ENCODE measurements around the gene PDE10A. TPM values are rescaled to one million over a fixed set of nuclear protein-coding genes. Genes with fewer than 3 reads are reported as not detected.

Gene PDE10A
- total and polyA plus RNA-seq, 9 of the 15 experiments (the other 6 are each of a cell fraction or from before 2014, with no cell fraction given): 0.04 TPM; not detected in 8

DNA sequence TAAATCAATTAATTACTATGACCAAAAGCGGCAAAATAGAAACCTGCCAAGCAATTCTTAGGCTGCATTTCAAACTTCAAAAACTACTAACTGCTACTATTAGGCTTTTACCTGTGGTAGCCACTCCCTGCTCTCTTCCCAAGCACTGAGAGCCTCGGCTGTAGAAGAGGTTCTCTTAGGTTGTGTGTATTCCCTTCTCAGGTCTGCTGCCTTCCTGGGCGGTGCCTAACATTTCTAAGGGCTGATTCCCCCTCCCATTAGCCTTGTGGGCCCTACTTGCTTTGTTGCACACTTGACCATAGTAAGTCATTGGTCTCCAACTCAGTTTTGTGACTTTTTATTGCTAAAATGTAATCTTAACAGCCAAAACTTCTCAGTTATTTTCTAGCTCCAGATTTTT, 207.6 kb downstream of the PDE10A start:
- intact Hi-C loops (cut with micrococcal nuclease) (no loop called here), in situ Hi-C loops (cut with MboI) (no loop called here)
- Histone ChIP-seq H3K4me3 (no peak overlapping the region), H3K9me1 (ENCODE audit: control insufficient read depth, insufficient read depth, low read length) (no peaks in the 10 kb centered on the region), H3K4me2 (ENCODE audit: insufficient read depth, low read length) (no peak overlapping the region), H4K20me1 (replicated peaks; ENCODE audit: control insufficient read depth, insufficient read depth, low read length) (no peaks in the 10 kb centered on the region), H3K9me3 (replicated peaks; ENCODE audit: control insufficient read depth, insufficient read depth, low read depth, low read length) (no peaks in the 10 kb centered on the region), H3K27ac (ENCODE audit: extremely low read depth, low read depth, low read length) (no peak overlapping the region), H3K9ac (ENCODE audit: insufficient read depth in 1 of 2, low read depth in 2 of 2, low read length in 2 of 2) (no peak overlapping the region), H3K79me2 (ENCODE audit: control insufficient read depth, insufficient read depth, low read length) (no peaks in the 10 kb centered on the region), H3K36me3 (ENCODE audit: control insufficient read depth, insufficient read depth, low read length) (no peaks in the 10 kb centered on the region), H3K27me3 (ENCODE audit: control insufficient read depth in 2 of 2, insufficient read depth in 2 of 2, low read length in 2 of 2) (no peaks in the 10 kb centered on the region), H3K4me1 (replicated peaks in 1 of 2; ENCODE audit: control insufficient read depth in 2 of 2, insufficient read depth in 2 of 2, low read length in 2 of 2) (no peaks in the 10 kb centered on the region), H2AFZ (ENCODE audit: low read depth, low read length) (no peak overlapping the region)
- FAIRE-seq: no peak
- no TSS peak for BruUV-seq (replicated peaks)
- ChIA-PET POLR2A (no interaction called here), CTCF (ENCODE audit: low intra/inter-chr PET ratio) (no interaction called here)
- ATAC-seq: no peak
- TF ChIP-seq RREB1 (CRISPR knock-in tag; IDR thresholded peaks at IDR 0.05) (no peak), ZEB2 (IDR thresholded peaks at IDR 0.05) (no peak), SUPT5H (IDR thresholded peaks at IDR 0.05) (no peak), MECOM (CRISPR knock-in tag; IDR thresholded peaks at IDR 0.05) (no peak), STAG1 (CRISPR knock-in tag; IDR thresholded peaks at IDR 0.05; ENCODE audit: borderline replicate concordance) (no peak), ZNF134 (CRISPR knock-in tag; conservative IDR thresholded peaks at IDR 0.05) (no peak), JUNB (CRISPR knock-in tag; conservative IDR thresholded peaks at IDR 0.05) (no peak), HMG20A (CRISPR knock-in tag; conservative IDR thresholded peaks at IDR 0.05) (no peak), SMARCC2 (IDR thresholded peaks at IDR 0.05; ENCODE audit: low read depth) (no peak), ZNF436 (CRISPR knock-in tag; IDR thresholded peaks at IDR 0.05) (no peak), TGIF2 (CRISPR knock-in tag; IDR thresholded peaks at IDR 0.05) (no peak), ZNF717 (CRISPR knock-in tag; IDR thresholded peaks at IDR 0.05) (no peak), MNT (conservative IDR thresholded peaks at IDR 0.05) (no peak)
- TF ChIP-seq, protein P1, sequence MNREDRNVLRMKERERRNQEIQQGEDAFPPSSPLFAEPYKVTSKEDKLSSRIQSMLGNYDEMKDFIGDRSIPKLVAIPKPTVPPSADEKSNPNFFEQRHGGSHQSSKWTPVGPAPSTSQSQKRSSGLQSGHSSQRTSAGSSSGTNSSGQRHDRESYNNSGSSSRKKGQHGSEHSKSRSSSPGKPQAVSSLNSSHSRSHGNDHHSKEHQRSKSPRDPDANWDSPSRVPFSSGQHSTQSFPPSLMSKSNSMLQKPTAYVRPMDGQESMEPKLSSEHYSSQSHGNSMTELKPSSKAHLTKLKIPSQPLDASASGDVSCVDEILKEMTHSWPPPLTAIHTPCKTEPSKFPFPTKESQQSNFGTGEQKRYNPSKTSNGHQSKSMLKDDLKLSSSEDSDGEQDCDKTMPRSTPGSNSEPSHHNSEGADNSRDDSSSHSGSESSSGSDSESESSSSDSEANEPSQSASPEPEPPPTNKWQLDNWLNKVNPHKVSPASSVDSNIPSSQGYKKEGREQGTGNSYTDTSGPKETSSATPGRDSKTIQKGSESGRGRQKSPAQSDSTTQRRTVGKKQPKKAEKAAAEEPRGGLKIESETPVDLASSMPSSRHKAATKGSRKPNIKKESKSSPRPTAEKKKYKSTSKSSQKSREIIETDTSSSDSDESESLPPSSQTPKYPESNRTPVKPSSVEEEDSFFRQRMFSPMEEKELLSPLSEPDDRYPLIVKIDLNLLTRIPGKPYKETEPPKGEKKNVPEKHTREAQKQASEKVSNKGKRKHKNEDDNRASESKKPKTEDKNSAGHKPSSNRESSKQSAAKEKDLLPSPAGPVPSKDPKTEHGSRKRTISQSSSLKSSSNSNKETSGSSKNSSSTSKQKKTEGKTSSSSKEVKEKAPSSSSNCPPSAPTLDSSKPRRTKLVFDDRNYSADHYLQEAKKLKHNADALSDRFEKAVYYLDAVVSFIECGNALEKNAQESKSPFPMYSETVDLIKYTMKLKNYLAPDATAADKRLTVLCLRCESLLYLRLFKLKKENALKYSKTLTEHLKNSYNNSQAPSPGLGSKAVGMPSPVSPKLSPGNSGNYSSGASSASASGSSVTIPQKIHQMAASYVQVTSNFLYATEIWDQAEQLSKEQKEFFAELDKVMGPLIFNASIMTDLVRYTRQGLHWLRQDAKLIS (CRISPR knock-in tag; IDR thresholded peaks at IDR 0.05): no peak
- WGBS (ENCODE audit: insufficient coverage, low coverage, missing lambda C conversion rate): 0% methylated on average over 3 of the region's 3 CpGs
- DNase-seq (ENCODE audit: extremely low read depth in 1 of 4, low spot score in 3 of 4): no peak
